ENCODE measurements around the gene ZNF616.

The ZNF616 gene

DNA sequence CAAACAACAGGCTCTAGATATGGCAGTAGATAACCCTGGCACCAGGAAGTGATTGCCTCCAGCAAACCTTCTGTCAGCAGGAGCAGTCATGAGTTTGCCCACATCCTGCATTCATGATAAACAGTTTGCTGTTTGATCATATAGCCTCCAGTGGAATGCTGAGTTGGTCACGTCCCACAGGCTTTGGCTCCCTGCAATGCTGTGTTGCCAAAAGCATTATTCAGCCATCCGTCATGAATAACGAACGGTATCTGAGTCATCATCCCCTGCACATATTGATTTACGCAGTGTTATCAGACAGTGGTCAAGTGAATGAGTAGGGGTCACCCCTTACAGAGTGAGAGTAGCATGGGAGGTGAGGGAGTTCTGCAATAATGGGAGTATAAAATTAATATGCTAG, 69.2 kb downstream of the ZNF616 start:
- Histone ChIP-seq H2AFZ (ENCODE audit: low read length) (no peak overlapping the region), H3K27me3 (ENCODE audit: control insufficient read depth in 3 of 3, insufficient read depth in 3 of 3, low read depth in 1 of 3, low read length in 3 of 3) (no peaks in the 10 kb centered on the region), H3K9ac (ENCODE audit: low read depth, low read length, poor library complexity) (no peak overlapping the region), H3K14ac (ENCODE audit: low read length) (no peak overlapping the region), H2BK5ac (ENCODE audit: low read length) (no peak overlapping the region), H2AK5ac (ENCODE audit: low read depth, low read length) (no peak overlapping the region), H2BK15ac (ENCODE audit: low read length) (no peak overlapping the region), H3K23ac (ENCODE audit: low read depth, low read length, poor library complexity) (no peak overlapping the region), H4K8ac (ENCODE audit: low read depth, low read length) (no peak overlapping the region), H2BK12ac (ENCODE audit: low read length) (no peak overlapping the region), H3K4ac (ENCODE audit: low read length) (no peak overlapping the region), H3K36me3 (replicated peaks in 1 of 2; ENCODE audit: control insufficient read depth in 2 of 2, insufficient read depth in 2 of 2, low read length in 2 of 2) (peaks cover 27 to 97% of the 10 kb centered on the region in 2 donors), H2BK120ac (ENCODE audit: low read depth, low read length) (no peak overlapping the region), H3K4me2 (ENCODE audit: insufficient read depth, low read length, poor library complexity, severe bottlenecking) (no peak overlapping the region), H4K91ac (ENCODE audit: low read depth, low read length, poor library complexity) (no peak overlapping the region), H3K4me1 (ENCODE audit: control insufficient read depth in 2 of 2, insufficient read depth in 1 of 2, low read depth in 1 of 2, low read length in 2 of 2) (no peaks in the 10 kb centered on the region), H3K9me3 (replicated peaks in 1 of 2; ENCODE audit: control insufficient read depth in 2 of 2, insufficient read depth in 1 of 2, low read depth in 1 of 2, low read length in 2 of 2) (peaks cover 35 to 95% of the 10 kb centered on the region in 2 donors), H3K18ac (ENCODE audit: low read length) (no peak overlapping the region), H3K27ac (replicated peaks; ENCODE audit: low read length) (no peak overlapping the region), H3K4me3 (ENCODE audit: low read length in 2 of 2) (no peak overlapping the region), H3K79me1 (ENCODE audit: low read depth, low read length) (no peaks in the 10 kb centered on the region)
- no peak for DNase-seq (ENCODE audit: low spot score)
- no CpG with 5 or more reads among the region's 5 CpGs for WGBS, 2 donors (ENCODE audit: extremely low coverage in 2 of 2, insufficient read length in 2 of 2, insufficient replicate concordance in 1 of 2)

DNA sequence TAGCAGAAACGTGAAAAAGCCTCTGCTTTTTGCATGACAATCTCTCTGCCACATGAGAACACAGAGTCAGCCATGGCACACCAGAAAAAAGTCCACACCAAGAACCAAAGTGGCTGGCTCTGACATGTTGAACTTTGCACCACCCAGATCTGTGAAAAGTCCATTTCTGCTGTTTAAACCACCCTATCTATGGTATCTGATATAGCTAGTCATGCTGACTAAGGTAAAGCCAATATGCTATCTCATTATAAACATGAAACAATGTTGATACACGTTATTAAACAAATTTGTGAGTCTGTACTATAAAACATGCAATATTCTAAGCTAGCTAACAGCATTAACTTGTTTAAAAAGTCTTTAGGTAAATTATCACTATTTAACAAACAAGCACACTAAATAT, 70.1 kb downstream of the ZNF616 start:
- no peak overlapping the region for H2BK5ac ChIP-seq (ENCODE audit: low read length)
- H3K9me3 ChIP-seq (replicated peaks in 1 of 2; ENCODE audit: control insufficient read depth in 2 of 2, insufficient read depth in 1 of 2, low read depth in 1 of 2, low read length in 2 of 2), result peaks cover 37 to 95% of the 10 kb centered on the region in 2 donors
- H3K4me2 ChIP-seq (ENCODE audit: insufficient read depth, low read length, poor library complexity, severe bottlenecking), result no peak overlapping the region
- no peak overlapping the region for H2AFZ ChIP-seq (ENCODE audit: low read length)
- WGBS, 2 donors (ENCODE audit: extremely low coverage in 2 of 2, insufficient read length in 2 of 2, insufficient replicate concordance in 1 of 2), result no CpG with 5 or more reads among the region's 2 CpGs
- H3K27ac ChIP-seq (replicated peaks; ENCODE audit: low read length), result no peak overlapping the region
- H3K4me3 ChIP-seq (ENCODE audit: low read length in 2 of 2), result no peak overlapping the region
- no peak overlapping the region for H2AK5ac ChIP-seq (ENCODE audit: low read depth, low read length)
- peaks cover 24 to 97% of the 10 kb centered on the region in 2 donors for H3K36me3 ChIP-seq (replicated peaks in 1 of 2; ENCODE audit: control insufficient read depth in 2 of 2, insufficient read depth in 2 of 2, low read length in 2 of 2)
- DNase-seq (ENCODE audit: low spot score), result no peak
- H4K8ac ChIP-seq (ENCODE audit: low read depth, low read length), result no peak overlapping the region
- H3K18ac ChIP-seq (ENCODE audit: low read length), result no peak overlapping the region
- no peak overlapping the region for H3K9ac ChIP-seq (ENCODE audit: low read depth, low read length, poor library complexity)
- no peaks in the 10 kb centered on the region for H3K79me1 ChIP-seq (ENCODE audit: low read depth, low read length)
- no peak overlapping the region for H3K4ac ChIP-seq (ENCODE audit: low read length)
- no peak overlapping the region for H2BK120ac ChIP-seq (ENCODE audit: low read depth, low read length)
- H3K14ac ChIP-seq (ENCODE audit: low read length), result no peak overlapping the region
- H3K23ac ChIP-seq (ENCODE audit: low read depth, low read length, poor library complexity), result no peak overlapping the region
- no peak overlapping the region for H4K91ac ChIP-seq (ENCODE audit: low read depth, low read length, poor library complexity)
- H3K4me1 ChIP-seq (ENCODE audit: control insufficient read depth in 2 of 2, insufficient read depth in 1 of 2, low read depth in 1 of 2, low read length in 2 of 2), result no peaks in the 10 kb centered on the region
- no peak overlapping the region for H2BK12ac ChIP-seq (ENCODE audit: low read length)
- no peaks in the 10 kb centered on the region for H3K27me3 ChIP-seq (ENCODE audit: control insufficient read depth in 3 of 3, insufficient read depth in 3 of 3, low read depth in 1 of 3, low read length in 3 of 3)
- H2BK15ac ChIP-seq (ENCODE audit: low read length), result no peak overlapping the region

DNA sequence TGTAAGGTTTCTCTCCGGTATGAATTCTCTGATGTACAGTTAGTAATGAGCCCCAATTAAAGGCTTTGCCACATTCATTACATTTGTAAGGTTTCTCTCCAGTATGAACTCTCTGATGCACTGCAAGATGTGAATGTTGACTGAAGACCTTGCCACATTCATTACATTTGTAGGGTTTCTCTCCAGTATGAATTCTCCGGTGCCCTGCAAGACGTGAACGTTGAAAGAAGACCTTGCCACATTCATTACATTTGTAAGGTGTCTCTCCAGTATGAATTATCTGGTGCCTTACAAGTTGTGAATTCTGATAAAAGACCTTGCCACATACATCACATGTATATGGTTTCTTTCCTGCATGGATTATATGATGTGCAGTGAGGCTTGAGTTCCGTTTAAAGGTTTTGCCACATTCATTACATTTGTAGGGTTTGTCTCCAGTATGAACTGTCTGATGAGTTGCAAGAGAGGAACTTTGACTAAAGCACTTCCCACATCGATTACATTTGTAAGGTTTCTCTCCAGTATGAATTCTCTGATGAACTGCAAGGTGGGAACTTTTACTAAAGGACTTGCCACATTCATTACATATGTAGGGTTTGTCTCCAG, 73.4 kb downstream of the ZNF616 start:
- Histone ChIP-seq H3K79me1 (ENCODE audit: low read depth, low read length) (no peaks in the 10 kb centered on the region), H2BK12ac (ENCODE audit: low read length) (no peak overlapping the region), H3K4me2 (ENCODE audit: insufficient read depth, low read length, poor library complexity, severe bottlenecking) (no peak overlapping the region), H3K4me1 (ENCODE audit: control insufficient read depth in 2 of 2, insufficient read depth in 1 of 2, low read depth in 1 of 2, low read length in 2 of 2) (no peaks in the 10 kb centered on the region), H3K36me3 (replicated peaks in 1 of 2; ENCODE audit: control insufficient read depth in 2 of 2, insufficient read depth in 2 of 2, low read length in 2 of 2) (peaks cover 26 to 88% of the 10 kb centered on the region in 2 donors), H4K8ac (ENCODE audit: low read depth, low read length) (no peak overlapping the region), H3K14ac (ENCODE audit: low read length) (no peak overlapping the region), H3K4ac (ENCODE audit: low read length) (no peak overlapping the region), H3K18ac (ENCODE audit: low read length) (no peak overlapping the region), H2AK5ac (ENCODE audit: low read depth, low read length) (no peak overlapping the region), H4K91ac (ENCODE audit: low read depth, low read length, poor library complexity) (no peak overlapping the region), H3K27me3 (ENCODE audit: control insufficient read depth in 3 of 3, insufficient read depth in 3 of 3, low read depth in 1 of 3, low read length in 3 of 3) (no peaks in the 10 kb centered on the region), H3K9ac (ENCODE audit: low read depth, low read length, poor library complexity) (no peak overlapping the region), H3K4me3 (ENCODE audit: low read length in 2 of 2) (no peak overlapping the region), H3K9me3 (replicated peaks in 1 of 2; ENCODE audit: control insufficient read depth in 2 of 2, insufficient read depth in 1 of 2, low read depth in 1 of 2, low read length in 2 of 2) (peaks cover 45 to 90% of the 10 kb centered on the region in 2 donors), H3K27ac (replicated peaks; ENCODE audit: low read length) (no peak overlapping the region), H2BK120ac (ENCODE audit: low read depth, low read length) (no peak overlapping the region), H2AFZ (ENCODE audit: low read length) (no peak overlapping the region), H3K23ac (ENCODE audit: low read depth, low read length, poor library complexity) (no peak overlapping the region), H2BK5ac (ENCODE audit: low read length) (no peak overlapping the region), H2BK15ac (ENCODE audit: low read length) (no peak overlapping the region)
- no peak for DNase-seq (ENCODE audit: low spot score)
- no CpG with 5 or more reads among the region's 6 CpGs for WGBS, 2 donors (ENCODE audit: extremely low coverage in 2 of 2, insufficient read length in 2 of 2, insufficient replicate concordance in 1 of 2)

DNA sequence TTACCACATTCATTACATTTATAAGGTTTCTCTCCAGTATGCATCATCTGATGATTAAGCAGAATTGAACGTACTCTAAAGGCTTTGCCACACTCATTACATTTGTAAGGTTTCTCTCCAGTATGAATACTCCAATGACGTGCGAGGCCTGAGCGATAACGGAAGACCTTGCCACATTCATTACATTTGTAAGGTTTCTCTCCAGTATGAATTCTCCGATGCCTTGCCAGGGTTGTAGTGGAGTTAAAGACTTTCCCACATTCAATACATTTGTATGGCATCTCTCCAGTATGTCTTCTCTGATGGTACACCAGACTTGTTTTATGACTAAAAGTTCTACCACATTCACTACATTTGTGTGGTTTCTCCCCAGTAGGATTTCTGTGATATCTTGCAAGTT, 74.3 kb downstream of the ZNF616 start:
- WGBS, 2 donors (ENCODE audit: extremely low coverage in 2 of 2, insufficient read length in 2 of 2, insufficient replicate concordance in 1 of 2), result no CpG with 5 or more reads among the region's 6 CpGs
- H2BK120ac ChIP-seq (ENCODE audit: low read depth, low read length), result no peak overlapping the region
- H3K4ac ChIP-seq (ENCODE audit: low read length), result no peak overlapping the region
- H4K8ac ChIP-seq (ENCODE audit: low read depth, low read length), result no peak overlapping the region
- no peaks in the 10 kb centered on the region for H3K79me1 ChIP-seq (ENCODE audit: low read depth, low read length)
- peaks cover 43 to 88% of the 10 kb centered on the region in 2 donors for H3K9me3 ChIP-seq (replicated peaks in 1 of 2; ENCODE audit: control insufficient read depth in 2 of 2, insufficient read depth in 1 of 2, low read depth in 1 of 2, low read length in 2 of 2)
- DNase-seq (ENCODE audit: low spot score), result no peak
- no peak overlapping the region for H3K14ac ChIP-seq (ENCODE audit: low read length)
- no peak overlapping the region for H3K27ac ChIP-seq (replicated peaks; ENCODE audit: low read length)
- H3K27me3 ChIP-seq (ENCODE audit: control insufficient read depth in 3 of 3, insufficient read depth in 3 of 3, low read depth in 1 of 3, low read length in 3 of 3), result no peaks in the 10 kb centered on the region
- no peak overlapping the region for H3K4me2 ChIP-seq (ENCODE audit: insufficient read depth, low read length, poor library complexity, severe bottlenecking)
- no peak overlapping the region for H2BK12ac ChIP-seq (ENCODE audit: low read length)
- H2AFZ ChIP-seq (ENCODE audit: low read length), result no peak overlapping the region
- H3K36me3 ChIP-seq (replicated peaks in 1 of 2; ENCODE audit: control insufficient read depth in 2 of 2, insufficient read depth in 2 of 2, low read length in 2 of 2), result peaks cover 23 to 78% of the 10 kb centered on the region in 2 donors
- no peak overlapping the region for H4K91ac ChIP-seq (ENCODE audit: low read depth, low read length, poor library complexity)
- no peak overlapping the region for H3K23ac ChIP-seq (ENCODE audit: low read depth, low read length, poor library complexity)
- no peak overlapping the region for H2BK5ac ChIP-seq (ENCODE audit: low read length)
- H3K9ac ChIP-seq (ENCODE audit: low read depth, low read length, poor library complexity), result no peak overlapping the region
- no peak overlapping the region for H2AK5ac ChIP-seq (ENCODE audit: low read depth, low read length)
- no peaks in the 10 kb centered on the region for H3K4me1 ChIP-seq (ENCODE audit: control insufficient read depth in 2 of 2, insufficient read depth in 1 of 2, low read depth in 1 of 2, low read length in 2 of 2)
- no peak overlapping the region for H2BK15ac ChIP-seq (ENCODE audit: low read length)
- no peak overlapping the region for H3K4me3 ChIP-seq (ENCODE audit: low read length in 2 of 2)
- no peak overlapping the region for H3K18ac ChIP-seq (ENCODE audit: low read length)
